ENCODE data around the gene MAP1B. TPM values are rescaled to one million over a fixed set of nuclear protein-coding genes. Genes with fewer than 3 reads are reported as not detected.
"Not testable (repeated sequence)": the region's sequence is repeated elsewhere in the genome, so short reads cannot be mapped to it uniquely, and the experiment has no call there.

The MAP1B gene
- total RNA-seq, 1 experiment from 2014 or later, result 195 TPM

DNA sequence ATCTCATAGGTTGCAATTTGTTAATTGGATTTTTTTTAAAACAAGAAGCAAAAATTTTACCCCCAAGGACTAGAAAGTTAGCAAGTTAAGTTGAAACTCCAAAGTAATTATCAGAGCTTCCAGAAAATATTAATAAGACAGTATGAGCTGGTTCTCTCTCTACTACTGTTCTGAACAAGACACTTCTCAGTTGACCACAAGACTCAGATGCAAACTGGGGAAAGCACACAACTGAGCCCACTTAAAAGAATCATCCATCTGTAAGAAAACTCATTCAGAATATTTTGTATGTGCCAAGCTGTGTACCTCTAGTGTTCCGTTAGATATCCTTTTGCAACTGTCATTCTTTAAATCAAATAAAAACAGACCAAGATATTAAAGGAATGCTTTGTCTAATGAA, 60.0 kb downstream of the MAP1B start:
- Histone ChIP-seq H3K36me3 (peaks cover 62% of the 10 kb centered on the region), H3K4me3 (no peak overlapping the region)
- no peak for DNase-seq (ENCODE audit: low read depth in 1 of 2, low spot score in 2 of 2)

DNA sequence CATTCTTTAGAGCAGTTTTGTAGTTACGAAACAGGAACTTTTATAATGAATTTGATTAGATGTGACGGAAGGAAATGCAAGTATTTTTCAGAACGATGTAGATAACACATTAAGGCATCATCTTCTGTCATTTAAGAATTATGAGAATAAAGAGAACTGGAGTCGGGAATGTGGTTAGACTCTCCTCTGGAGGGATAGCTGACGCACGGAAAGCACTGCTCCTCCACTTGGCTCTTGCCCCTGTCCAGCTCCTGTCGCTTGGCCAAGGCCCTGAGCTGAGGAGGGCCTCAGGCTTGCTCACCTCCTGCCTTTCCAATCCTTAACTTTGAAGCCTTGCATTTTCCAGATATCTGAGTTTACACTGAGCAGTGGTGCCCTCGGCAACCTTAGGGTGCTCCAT, 60.5 kb downstream of the MAP1B start:
- peaks cover 62% of the 10 kb centered on the region for H3K36me3 ChIP-seq
- no peaks in the 10 kb centered on the region for H3K27me3 ChIP-seq (replicated peaks)
- no peak overlapping the region for H3K4me3 ChIP-seq
- no peaks in the 10 kb centered on the region for H3K9me3 ChIP-seq (replicated peaks)
- no peaks in the 10 kb centered on the region for H3K4me1 ChIP-seq (replicated peaks)
- DNase-seq (ENCODE audit: low read depth in 1 of 2, low spot score in 2 of 2), result no peak
- no peak overlapping the region for H3K27ac ChIP-seq

More for the DNA sequence above, 60.0 kb downstream of the MAP1B start:
- no peaks in the 10 kb centered on the region for H3K9me3 ChIP-seq (replicated peaks)
- no peaks in the 10 kb centered on the region for H3K27me3 ChIP-seq (replicated peaks)
- H3K4me1 ChIP-seq (replicated peaks), result no peaks in the 10 kb centered on the region
- H3K27ac ChIP-seq, result no peak overlapping the region

DNA sequence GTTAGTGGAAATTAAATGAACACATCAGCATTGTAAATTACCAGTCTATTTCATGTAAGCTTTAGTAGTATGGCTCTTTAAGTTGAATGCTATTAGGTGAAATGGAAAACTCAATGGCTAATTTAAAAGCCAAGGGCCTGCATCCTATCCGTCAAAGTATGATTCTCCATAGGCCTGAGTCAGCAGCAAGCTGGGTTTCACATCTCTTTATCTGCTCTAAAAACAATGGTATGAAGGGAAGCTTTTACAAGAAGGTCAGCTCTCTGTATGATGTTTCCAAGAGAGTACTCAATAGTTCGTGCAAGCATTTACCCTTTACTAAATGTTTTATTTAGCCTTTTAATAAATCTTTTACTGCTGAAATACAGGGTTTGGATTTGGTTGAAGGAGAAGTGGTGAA, 62.8 kb downstream of the MAP1B start:
- no peak for DNase-seq (ENCODE audit: low read depth in 1 of 2, low spot score in 2 of 2)

DNA sequence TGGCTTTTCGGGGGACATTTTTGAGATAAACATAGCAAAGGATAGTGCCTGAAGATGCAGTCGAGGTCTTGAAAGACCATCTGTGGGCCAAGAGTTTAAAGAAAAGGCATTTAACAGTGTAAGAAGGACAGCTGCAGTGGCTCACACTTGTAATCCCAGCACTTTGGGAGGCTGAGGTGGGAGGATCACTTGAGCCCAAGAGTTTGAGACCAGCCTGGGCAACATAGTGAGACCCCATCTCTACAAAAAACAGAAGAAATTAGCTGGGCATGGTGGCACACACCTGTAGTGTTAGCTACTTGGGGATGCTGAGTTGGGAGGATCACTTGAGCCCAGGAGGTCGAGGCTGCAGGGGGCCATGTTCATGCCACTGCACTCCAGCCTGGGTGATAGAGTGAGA, 63.9 kb downstream of the MAP1B start:
- not testable (repeated sequence) for H3K27ac ChIP-seq; H3K27me3 ChIP-seq (replicated peaks); DNase-seq (ENCODE audit: low read depth in 1 of 2, low spot score in 2 of 2); H3K9me3 ChIP-seq (replicated peaks); H3K4me3 ChIP-seq; H3K4me1 ChIP-seq (replicated peaks)
- peaks cover 62% of the 10 kb centered on the region for H3K36me3 ChIP-seq

More for the DNA sequence above, 62.8 kb downstream of the MAP1B start:
- H3K27me3 ChIP-seq (replicated peaks), result no peaks in the 10 kb centered on the region
- H3K36me3 ChIP-seq, result peaks cover 62% of the 10 kb centered on the region
- no peak overlapping the region for H3K27ac ChIP-seq
- no peaks in the 10 kb centered on the region for H3K9me3 ChIP-seq (replicated peaks)
- H3K4me1 ChIP-seq (replicated peaks), result no peaks in the 10 kb centered on the region
- H3K4me3 ChIP-seq, result no peak overlapping the region

DNA sequence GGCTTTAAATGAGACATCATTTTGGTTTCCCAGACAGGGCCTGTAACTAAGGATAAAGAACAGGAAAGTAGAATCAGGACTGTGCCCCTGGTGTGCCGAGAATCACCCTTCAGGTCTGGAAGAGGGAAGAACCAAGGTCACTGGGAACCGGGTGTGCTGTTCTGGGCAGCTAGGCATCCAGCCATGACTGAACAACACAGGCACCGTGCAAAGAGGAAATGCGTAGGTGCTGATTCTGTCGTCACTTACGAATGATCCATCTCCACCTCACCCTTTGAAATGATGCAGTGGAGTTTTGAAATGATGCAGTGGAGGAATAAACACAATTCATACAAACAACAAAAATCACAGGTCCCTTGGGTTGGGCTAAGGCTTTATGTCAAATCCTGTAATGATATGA, 64.4 kb downstream of the MAP1B start:
- Histone ChIP-seq H3K9me3 (replicated peaks) (no peaks in the 10 kb centered on the region), H3K27me3 (replicated peaks) (no peaks in the 10 kb centered on the region), H3K27ac (no peak overlapping the region), H3K4me1 (replicated peaks) (no peaks in the 10 kb centered on the region), H3K36me3 (peaks cover 62% of the 10 kb centered on the region), H3K4me3 (no peak overlapping the region)
- no peak for DNase-seq (ENCODE audit: low read depth in 1 of 2, low spot score in 2 of 2)

DNA sequence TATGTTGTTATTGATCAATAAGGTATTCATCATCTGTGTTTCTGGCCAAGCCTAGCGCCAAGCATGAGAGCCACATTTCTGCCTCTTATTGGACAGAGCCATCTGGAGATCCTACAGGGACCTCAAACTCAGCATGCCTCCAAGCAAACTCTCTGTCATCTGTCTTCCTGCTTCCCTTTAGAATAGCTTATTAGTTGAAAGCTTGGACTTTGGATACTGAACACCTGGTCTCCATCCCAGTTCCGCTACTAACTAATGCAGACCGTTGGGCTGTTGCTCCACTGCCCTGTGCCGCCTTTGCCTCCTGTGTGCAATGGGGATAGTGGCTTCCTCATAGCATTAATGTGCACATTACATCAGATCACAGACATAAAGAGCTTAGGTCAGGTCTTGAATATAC, 65.5 kb downstream of the MAP1B start:
- no peak for DNase-seq (ENCODE audit: low read depth in 1 of 2, low spot score in 2 of 2)
- Histone ChIP-seq H3K4me3 (no peak overlapping the region), H3K4me1 (replicated peaks) (peaks cover 4% of the 10 kb centered on the region), H3K27ac (no peak overlapping the region), H3K9me3 (replicated peaks) (no peaks in the 10 kb centered on the region), H3K27me3 (replicated peaks) (no peaks in the 10 kb centered on the region), H3K36me3 (peaks cover 64% of the 10 kb centered on the region)

DNA sequence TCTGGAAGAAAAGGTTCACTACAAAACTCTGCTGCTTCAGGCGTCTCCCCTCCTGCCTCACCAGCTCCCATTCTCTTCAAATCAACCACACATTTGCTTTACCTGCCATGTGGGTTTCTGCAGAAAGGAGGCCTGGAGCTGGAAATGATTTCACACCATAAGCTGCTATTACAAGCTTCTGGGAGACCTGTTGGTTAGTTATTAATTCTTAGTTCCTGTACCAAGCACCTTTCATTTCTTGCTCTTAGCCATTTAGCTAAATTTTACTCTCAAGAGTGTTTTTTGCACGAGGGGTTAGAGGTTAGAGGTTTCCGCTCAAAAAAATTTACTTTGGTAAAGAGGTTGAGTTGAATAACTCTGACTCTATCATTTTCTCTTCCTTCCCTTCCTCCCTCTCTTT, 70.3 kb downstream of the MAP1B start:
- no peaks in the 10 kb centered on the region for H3K27me3 ChIP-seq (replicated peaks)
- peaks cover 36% of the 10 kb centered on the region for H3K4me1 ChIP-seq (replicated peaks)
- peaks cover 67% of the 10 kb centered on the region for H3K36me3 ChIP-seq
- no peak overlapping the region; the same call in 1 of the 2 replicates for H3K27ac ChIP-seq
- H3K9me3 ChIP-seq (replicated peaks), result no peaks in the 10 kb centered on the region
- no peak overlapping the region for H3K4me3 ChIP-seq
- no peak for DNase-seq (ENCODE audit: low read depth in 1 of 2, low spot score in 2 of 2)

DNA sequence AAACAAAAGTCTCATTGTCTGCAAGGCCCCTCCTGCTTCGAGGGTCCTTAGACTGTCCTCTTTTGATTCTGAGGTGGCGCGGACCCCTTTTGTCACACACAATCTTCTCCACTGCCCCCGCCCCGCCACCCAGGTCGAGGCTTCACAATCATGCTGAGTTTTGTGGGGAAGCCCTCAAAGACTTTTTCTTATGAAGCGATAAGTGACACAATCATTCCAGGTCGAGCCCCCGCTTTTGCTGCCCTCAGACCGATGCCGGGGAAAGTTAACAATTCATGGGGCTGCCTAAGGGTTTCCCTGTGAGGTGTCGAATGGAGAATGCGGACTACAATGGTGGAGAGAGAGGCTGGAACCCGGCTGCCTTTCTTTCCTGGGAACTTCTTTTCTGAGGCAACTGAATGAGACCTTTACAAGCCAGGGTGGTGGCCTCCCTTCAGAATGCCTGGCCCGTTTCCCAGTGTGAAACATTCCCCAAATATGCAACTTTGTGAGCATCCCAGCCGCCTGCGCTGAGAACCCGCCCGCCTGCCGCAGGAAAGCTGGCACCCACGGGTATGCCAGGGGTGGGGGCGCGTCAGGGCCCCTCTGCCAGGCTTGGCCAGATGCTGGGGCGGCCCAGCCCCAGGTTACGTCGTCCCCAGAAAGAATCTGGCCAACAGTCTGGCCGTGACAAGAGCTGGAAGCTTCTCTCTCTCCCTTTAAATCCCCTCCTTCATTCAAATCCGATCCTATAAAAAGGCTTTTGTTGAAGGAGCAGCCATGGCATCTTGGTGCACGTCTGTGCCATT, 71.9 kb downstream of the MAP1B start:
- peak overlapping the region; percentile 18 for H3K4me3 ChIP-seq
- H3K36me3 ChIP-seq, result peaks cover 70% of the 10 kb centered on the region
- H3K27me3 ChIP-seq (replicated peaks), result no peaks in the 10 kb centered on the region
- peak; percentile 94 to 95 for DNase-seq (ENCODE audit: low read depth in 1 of 2, low spot score in 2 of 2)
- peaks cover 36% of the 10 kb centered on the region for H3K4me1 ChIP-seq (replicated peaks)
- H3K9me3 ChIP-seq (replicated peaks), result no peaks in the 10 kb centered on the region
- H3K27ac ChIP-seq, result peak overlapping the region; percentile 88

DNA sequence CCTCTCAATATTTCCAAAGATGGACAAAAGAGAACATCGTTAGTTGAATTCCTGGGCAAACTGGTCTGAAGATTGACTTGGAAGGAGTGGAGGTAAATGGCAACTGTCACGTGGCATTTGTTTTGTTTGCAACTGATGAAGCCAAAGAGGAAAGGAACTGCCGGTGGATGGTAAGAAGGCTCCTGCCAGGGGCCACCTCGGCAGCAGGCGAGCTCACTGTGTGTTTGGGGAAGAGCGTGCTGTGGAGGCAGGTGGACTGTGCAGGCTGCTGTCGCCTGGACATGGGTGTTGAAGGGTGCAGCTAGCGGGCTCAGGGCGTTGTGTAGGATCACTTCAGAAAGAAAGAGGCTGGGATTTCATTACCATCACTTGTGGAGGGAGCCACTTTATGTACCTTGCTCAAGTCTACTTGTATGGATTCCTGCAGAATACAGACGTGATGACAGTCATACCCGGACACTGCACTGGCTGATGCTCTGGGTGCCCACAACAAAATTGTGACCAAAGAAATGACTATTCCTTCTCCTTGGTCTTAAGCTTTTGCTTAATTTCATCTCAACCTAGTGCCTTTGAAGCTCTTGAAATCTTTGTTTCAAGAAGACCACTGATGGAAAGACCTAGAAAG, 72.7 kb downstream of the MAP1B start:
- Histone ChIP-seq H3K4me3 (peak overlapping the region; percentile 18), H3K9me3 (replicated peaks) (no peaks in the 10 kb centered on the region), H3K4me1 (replicated peaks) (peaks cover 36% of the 10 kb centered on the region), H3K27ac (peak overlapping the region; percentile 88), H3K36me3 (peaks cover 73% of the 10 kb centered on the region), H3K27me3 (replicated peaks) (no peaks in the 10 kb centered on the region)
- DNase-seq (ENCODE audit: low read depth in 1 of 2, low spot score in 2 of 2), result no peak

DNA sequence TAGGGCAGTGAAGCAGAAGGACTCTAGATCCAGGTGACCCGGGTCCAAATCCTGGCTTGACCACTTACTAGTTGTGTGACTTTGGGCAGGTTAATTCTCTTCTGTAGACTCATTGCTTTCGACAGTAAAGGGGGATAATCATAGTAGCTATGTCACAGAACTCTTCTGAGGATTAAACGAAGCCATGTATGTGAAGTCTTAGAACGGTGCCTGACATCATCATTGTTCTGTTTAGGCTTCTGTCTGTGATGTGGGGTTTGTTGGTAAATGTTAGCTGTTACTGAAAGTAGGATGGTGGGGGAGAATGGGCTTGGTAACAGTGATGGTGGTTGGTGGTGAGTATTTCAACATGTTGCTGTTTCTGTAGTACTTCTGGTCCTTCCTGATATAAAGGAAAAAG, 73.7 kb downstream of the MAP1B start:
- DNase-seq (ENCODE audit: low read depth in 1 of 2, low spot score in 2 of 2), result no peak
- peak overlapping the region; percentile 88; the same call in 1 of the 2 replicates for H3K27ac ChIP-seq
- peaks cover 36% of the 10 kb centered on the region for H3K4me1 ChIP-seq (replicated peaks)
- H3K9me3 ChIP-seq (replicated peaks), result no peaks in the 10 kb centered on the region
- peaks cover 74% of the 10 kb centered on the region for H3K36me3 ChIP-seq
- no peak overlapping the region for H3K4me3 ChIP-seq
- H3K27me3 ChIP-seq (replicated peaks), result no peaks in the 10 kb centered on the region

DNA sequence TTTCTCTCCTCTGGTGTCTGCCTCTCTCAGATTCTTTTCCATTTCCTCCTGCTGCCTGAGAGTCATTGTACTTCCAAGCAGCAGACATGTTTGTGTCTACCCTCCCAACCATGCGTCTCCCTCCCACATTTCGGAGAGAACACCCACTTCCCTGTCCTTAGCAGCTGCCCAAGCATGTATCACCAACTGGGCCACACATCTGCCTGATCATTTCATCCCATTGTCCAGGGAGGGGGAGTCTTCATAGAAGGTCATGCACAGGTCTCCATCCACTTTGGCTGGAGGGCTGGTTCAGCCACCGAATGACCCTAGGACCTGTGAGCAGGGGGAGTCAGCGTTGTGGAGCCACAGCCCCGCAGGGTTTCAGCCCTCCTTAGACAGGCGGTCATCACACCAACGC, 75.4 kb downstream of the MAP1B start:
- Histone ChIP-seq H3K36me3 (peaks cover 75% of the 10 kb centered on the region), H3K4me3 (no peak overlapping the region), H3K9me3 (replicated peaks) (no peaks in the 10 kb centered on the region), H3K27me3 (replicated peaks) (no peaks in the 10 kb centered on the region), H3K4me1 (replicated peaks) (peaks cover 33% of the 10 kb centered on the region), H3K27ac (no peak overlapping the region)
- no peak for DNase-seq (ENCODE audit: low read depth in 1 of 2, low spot score in 2 of 2)

DNA sequence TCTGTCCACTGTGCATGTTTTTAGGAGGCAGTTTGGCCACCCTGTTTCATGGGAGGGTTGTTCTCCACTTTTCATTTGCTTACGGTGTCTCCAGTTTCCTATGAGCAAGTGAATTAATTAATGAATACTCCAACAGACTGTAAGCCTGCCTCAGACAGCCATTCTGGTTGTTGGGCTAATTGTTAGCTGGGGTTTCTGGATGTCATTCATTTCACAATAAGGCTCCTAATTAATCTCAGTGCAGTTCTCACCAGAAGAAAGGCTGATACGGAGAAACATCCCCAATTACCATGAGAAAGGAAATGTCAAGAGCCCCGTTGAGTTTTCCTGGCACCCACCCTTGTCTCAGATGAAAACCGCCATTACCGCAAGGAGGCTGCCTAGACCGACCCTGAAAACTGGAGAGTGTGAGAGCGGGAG, 75.8 kb downstream of the MAP1B start:
- H3K4me3 ChIP-seq, result no peak overlapping the region
- peaks cover 29% of the 10 kb centered on the region for H3K4me1 ChIP-seq (replicated peaks)
- H3K27ac ChIP-seq, result no peak overlapping the region
- H3K36me3 ChIP-seq, result peaks cover 78% of the 10 kb centered on the region
- H3K9me3 ChIP-seq (replicated peaks), result no peaks in the 10 kb centered on the region
- H3K27me3 ChIP-seq (replicated peaks), result no peaks in the 10 kb centered on the region
- no peak for DNase-seq (ENCODE audit: low read depth in 1 of 2, low spot score in 2 of 2)

DNA sequence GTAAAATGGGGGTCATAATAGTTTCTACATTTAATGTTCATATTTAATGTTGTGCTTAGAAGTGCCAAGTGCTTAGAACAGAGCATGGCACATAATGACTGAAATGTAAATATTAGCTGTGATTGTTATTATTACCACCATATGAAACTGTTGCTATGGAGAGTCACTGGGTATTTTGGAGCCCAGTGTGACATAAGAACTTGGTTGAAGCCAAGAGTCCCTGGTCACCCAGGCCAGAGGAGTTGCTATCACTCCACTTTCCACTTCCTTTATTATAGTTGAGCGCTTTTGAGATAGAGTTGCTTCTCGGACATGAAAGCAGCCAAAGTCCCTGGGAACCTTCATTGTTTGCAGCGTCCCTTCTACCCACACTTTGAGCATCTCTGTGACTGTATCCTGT, 77.1 kb downstream of the MAP1B start:
- H3K36me3 ChIP-seq, result peaks cover 89% of the 10 kb centered on the region
- H3K9me3 ChIP-seq (replicated peaks), result no peaks in the 10 kb centered on the region
- no peak overlapping the region for H3K27ac ChIP-seq
- H3K4me3 ChIP-seq, result no peak overlapping the region
- H3K27me3 ChIP-seq (replicated peaks), result no peaks in the 10 kb centered on the region
- H3K4me1 ChIP-seq (replicated peaks), result peaks cover 18% of the 10 kb centered on the region
- no peak for DNase-seq (ENCODE audit: low read depth in 1 of 2, low spot score in 2 of 2)

DNA sequence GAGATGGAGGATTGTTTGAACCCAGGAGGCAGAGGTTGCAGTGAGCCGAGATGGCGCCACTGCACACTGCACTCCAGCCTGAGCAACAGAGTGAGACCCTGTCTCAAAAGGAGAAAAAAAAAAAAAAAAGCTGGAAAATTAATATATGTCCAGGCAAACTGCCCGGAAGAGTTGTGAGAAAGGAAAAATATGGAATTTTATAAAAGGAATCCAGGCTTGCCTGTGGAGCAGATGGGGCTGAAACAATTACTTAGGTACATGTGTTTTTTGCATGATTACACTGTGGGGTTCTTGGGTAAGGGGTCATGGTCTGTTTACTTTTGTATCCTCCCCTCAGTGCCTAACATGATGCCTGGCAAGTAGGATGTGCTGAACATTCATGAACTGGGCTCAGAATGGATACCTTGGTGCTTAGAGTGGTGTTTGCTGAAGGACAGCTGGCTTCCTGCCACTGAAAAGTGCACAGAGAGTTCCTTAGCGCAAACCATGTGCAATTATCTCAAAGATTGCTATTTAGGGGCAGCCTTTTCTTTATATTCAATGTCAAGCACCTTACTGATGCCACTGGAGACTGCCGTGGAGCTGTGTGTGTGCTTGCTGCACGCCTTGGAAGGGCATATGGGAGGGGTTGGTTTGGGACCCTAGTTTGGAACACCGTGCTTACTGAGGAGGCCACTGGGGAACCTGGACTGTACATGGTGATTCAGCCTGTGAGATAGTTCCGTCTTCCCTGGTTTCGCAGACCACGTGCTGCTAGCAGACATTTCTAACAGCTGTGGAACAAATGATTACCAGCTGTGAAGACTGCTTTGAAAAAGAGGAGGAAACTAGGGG, 78.4 kb downstream of the MAP1B start:
- Histone ChIP-seq H3K9me3 (replicated peaks) (no peaks in the 10 kb centered on the region), H3K4me1 (replicated peaks) (peaks cover 5% of the 10 kb centered on the region), H3K36me3 (peaks cover 90% of the 10 kb centered on the region), H3K27me3 (replicated peaks) (no peaks in the 10 kb centered on the region), H3K4me3 (no peak overlapping the region), H3K27ac (no peak overlapping the region)
- DNase-seq (ENCODE audit: low read depth in 1 of 2, low spot score in 2 of 2), result no peak

Measured in SJSA1 (cell line).